Activated B cell treated with CpG ODN at 0.5 μM for 24 hours (primary cell): ENCODE results near the gene VPS50. TPM values are rescaled to one million over a fixed set of nuclear protein-coding genes. Genes with fewer than 3 reads are reported as not detected.

ENCODE experiments used
- ATAC-seq: fragments of 200-7000 bp; cut with Tn5 transposase; one replicate; pipeline ENCODE4 v1.10.0; 2021; ENCODE audit warnings: low read depth, mild to moderate bottlenecking, moderate library complexity
- CTCF ChIA-PET: fragments of 350-600 bp; sonication (Branson Sonifier 250); formaldehyde crosslinking; loops from one replicate; lab custom pipeline; 2021; ENCODE audit warnings: antibody characterized with exemption; lab: Charles Lee
- POLR2A ChIA-PET: fragments of 350-600 bp; sonication (Branson Sonifier 250); formaldehyde crosslinking; loops from one replicate; lab custom pipeline; 2021; ENCODE audit warnings: antibody characterized with exemption; lab: Charles Lee
- DNase-seq: peaks from one replicate; pipeline ENCODE4 v3.0.0; 2022
- H3K27ac Mint-ChIP-seq: one replicate; pipeline ENCODE4 v1.8.0; 2020; ENCODE audit warnings: mixed read lengths
- H3K27me3 Mint-ChIP-seq: one replicate; pipeline ENCODE4 v1.8.0; 2021; ENCODE audit warnings: mixed read lengths
- H3K36me3 Mint-ChIP-seq: one replicate; pipeline ENCODE4 v1.8.0; 2021; ENCODE audit warnings: low read depth, mixed read lengths
- H3K4me1 Mint-ChIP-seq: one replicate; pipeline ENCODE4 v1.8.0; 2021; ENCODE audit warnings: mixed read lengths
- H3K4me3 Mint-ChIP-seq: one replicate; pipeline ENCODE4 v1.8.0; 2020; ENCODE audit warnings: mild to moderate bottlenecking, mixed read lengths
- H3K9me3 Mint-ChIP-seq: one replicate; pipeline ENCODE4 v1.8.0; 2020; ENCODE audit warnings: mixed read lengths
- CTCF ChIP-seq: fragments of 200-600 bp; IDR thresholded peaks from one replicate; pipeline ENCODE4 v1.8.0; 2022; ENCODE audit warnings: antibody characterized with exemption, mild to moderate bottlenecking
- intact Hi-C: fragments of 100-400 bp; cut with micrococcal nuclease; formaldehyde crosslinking; loops from one replicate; pipeline ENCODE4 v1.15.1; 2024
- total RNA-seq: library from RNA; stranded (reverse); gene quantifications from 2 replicates; pipeline ENCODE4 v1.2.3, GENCODE V29; 2022

Gene VPS50
- total RNA-seq, 1 donor from 2014 or later, result 43.7 TPM

GRCh38 chr7:93373537-93373936 lies 141.4 kb downstream of the VPS50 start:
- ChIA-PET POLR2A (no interaction called here), CTCF (no interaction called here)
- no peak overlapping the region for H3K4me3 Mint-ChIP-seq
- peaks cover 26% of the 10 kb centered on the region for H3K4me1 Mint-ChIP-seq
- ATAC-seq (no peak), DNase-seq (no peak)
- peaks cover 2% of the 10 kb centered on the region for H3K9me3 Mint-ChIP-seq
- H3K27me3 Mint-ChIP-seq, result peaks cover 5% of the 10 kb centered on the region
- intact Hi-C loops, result no loop called here
- H3K27ac Mint-ChIP-seq, result no peak overlapping the region
- H3K36me3 Mint-ChIP-seq, result no peaks in the 10 kb centered on the region
- no peak for TF ChIP-seq CTCF

- CTCF ChIA-PET, result interaction anchor here (0.8 to 1.3 kb wide), 3 partner anchors 9 to 713 kb away, joined by 3 to 4 read pairs (median 3); no protein-coding TSS in a partner anchor
- H3K4me3 Mint-ChIP-seq, result no peak overlapping the region
- ATAC-seq, result peak; percentile 50
Observed at GRCh38 chr7:93374345-93374940, 142.3 kb downstream of the VPS50 start.

GRCh38 chr7:93375603-93376002 lies 143.4 kb downstream of the VPS50 start:
- DNase-seq (no peak), ATAC-seq (no peak)
- intact Hi-C loops, result no loop called here
- Mint-ChIP-seq H3K4me3 (no peak overlapping the region), H3K27ac (no peak overlapping the region), H3K36me3 (no peaks in the 10 kb centered on the region), H3K27me3 (peaks cover 2% of the 10 kb centered on the region), H3K9me3 (no peaks in the 10 kb centered on the region), H3K4me1 (peaks cover 38% of the 10 kb centered on the region)
- ChIA-PET CTCF (no interaction called here), POLR2A (no interaction called here)
- no peak for TF ChIP-seq CTCF

More at GRCh38 chr7:93374345-93374940, 142.3 kb downstream of the VPS50 start:
- POLR2A ChIA-PET, result no interaction called here
- Mint-ChIP-seq H3K4me1 (peaks cover 33% of the 10 kb centered on the region), H3K27ac (no peak overlapping the region), H3K36me3 (no peaks in the 10 kb centered on the region), H3K27me3 (peaks cover 2% of the 10 kb centered on the region), H3K9me3 (no peaks in the 10 kb centered on the region)
- DNase-seq, result no peak
- peak; percentile 13 for TF ChIP-seq CTCF
- intact Hi-C loops, result no loop called here

GRCh38 chr7:93378131-93378760 lies 146.1 kb downstream of the VPS50 start:
- POLR2A ChIA-PET, result no interaction called here
- ATAC-seq, result no peak

More at GRCh38 chr7:93378131-93378760, 146.1 kb downstream of the VPS50 start:
- Mint-ChIP-seq H3K9me3 (no peaks in the 10 kb centered on the region), H3K4me1 (peaks cover 38% of the 10 kb centered on the region), H3K27me3 (peaks cover 5% of the 10 kb centered on the region), H3K4me3 (peak overlapping the region; percentile 67), H3K27ac (no peak overlapping the region), H3K36me3 (no peaks in the 10 kb centered on the region)
- TF ChIP-seq CTCF, result no peak
- CTCF ChIA-PET, result no interaction called here
- DNase-seq, result no peak
- intact Hi-C loops, result no loop called here
